ENCODE data around the gene RB1.

DNA sequence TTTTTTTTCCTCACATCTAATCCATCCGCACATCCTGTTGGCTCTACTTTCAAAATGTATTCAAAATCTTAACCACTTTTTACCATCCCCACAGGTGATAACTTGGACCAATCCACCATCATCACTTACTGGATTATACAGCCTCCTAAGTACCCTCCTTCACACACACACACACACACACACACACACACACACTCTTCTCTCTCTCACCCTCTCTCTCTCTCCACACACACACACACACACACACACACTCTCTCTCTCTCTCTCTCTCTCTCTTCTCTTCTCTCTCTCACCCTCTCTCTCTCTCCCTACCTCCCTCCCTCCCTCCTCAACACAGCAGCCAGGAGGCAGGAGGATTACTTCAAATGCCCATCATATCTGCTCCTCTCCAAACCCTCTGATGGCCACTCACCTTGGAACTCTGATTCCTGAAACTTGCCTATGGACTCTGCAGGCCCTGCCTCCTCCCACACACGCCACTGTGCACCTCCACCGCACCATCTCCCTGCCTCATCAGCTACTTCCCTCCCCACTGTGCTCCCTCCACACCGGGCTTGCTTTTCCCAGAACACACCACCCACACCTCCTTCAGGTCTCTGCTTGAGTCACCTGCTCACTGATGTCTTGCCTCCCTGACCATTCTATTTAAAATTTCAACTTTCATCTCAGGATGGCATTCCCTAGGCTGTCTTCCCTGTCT is 189.7 kb downstream of the RB1 start:
- TF ChIP-seq CREB1 (CRISPR knock-in tag; IDR thresholded peaks at IDR 0.05) (no peak), ZNF138 (CRISPR knock-in tag; conservative IDR thresholded peaks at IDR 0.05) (no peak), PRRX2 (CRISPR knock-in tag; IDR thresholded peaks at IDR 0.05) (no peak), SP1 (CRISPR knock-in tag; conservative IDR thresholded peaks at IDR 0.05) (no peak), ZNF423 (CRISPR knock-in tag; IDR thresholded peaks at IDR 0.05) (no peak), ZBTB21 (CRISPR knock-in tag; IDR thresholded peaks at IDR 0.05; ENCODE audit: borderline replicate concordance) (no peak), TP53 (CRISPR knock-in tag; IDR thresholded peaks at IDR 0.05) (no peak), TEAD4 (CRISPR knock-in tag; IDR thresholded peaks at IDR 0.05) (no peak)
- TF ChIP-seq, protein P1, sequence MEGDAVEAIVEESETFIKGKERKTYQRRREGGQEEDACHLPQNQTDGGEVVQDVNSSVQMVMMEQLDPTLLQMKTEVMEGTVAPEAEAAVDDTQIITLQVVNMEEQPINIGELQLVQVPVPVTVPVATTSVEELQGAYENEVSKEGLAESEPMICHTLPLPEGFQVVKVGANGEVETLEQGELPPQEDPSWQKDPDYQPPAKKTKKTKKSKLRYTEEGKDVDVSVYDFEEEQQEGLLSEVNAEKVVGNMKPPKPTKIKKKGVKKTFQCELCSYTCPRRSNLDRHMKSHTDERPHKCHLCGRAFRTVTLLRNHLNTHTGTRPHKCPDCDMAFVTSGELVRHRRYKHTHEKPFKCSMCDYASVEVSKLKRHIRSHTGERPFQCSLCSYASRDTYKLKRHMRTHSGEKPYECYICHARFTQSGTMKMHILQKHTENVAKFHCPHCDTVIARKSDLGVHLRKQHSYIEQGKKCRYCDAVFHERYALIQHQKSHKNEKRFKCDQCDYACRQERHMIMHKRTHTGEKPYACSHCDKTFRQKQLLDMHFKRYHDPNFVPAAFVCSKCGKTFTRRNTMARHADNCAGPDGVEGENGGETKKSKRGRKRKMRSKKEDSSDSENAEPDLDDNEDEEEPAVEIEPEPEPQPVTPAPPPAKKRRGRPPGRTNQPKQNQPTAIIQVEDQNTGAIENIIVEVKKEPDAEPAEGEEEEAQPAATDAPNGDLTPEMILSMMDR (IDR thresholded peaks at IDR 0.05): no peak
